Testis (tissue), 3 donors: ENCODE data around the gene LYPD6B. TPM values are rescaled to one million over a fixed set of nuclear protein-coding genes. Genes with fewer than 3 reads are reported as not detected.

Experiments
- DNase-seq: peaks from one replicate; pipeline ENCODE4 v3.0.0-alpha.2; 2019
- H3K27ac ChIP-seq, 2 donors: fragments of 200-600 bp; sonication (generic); one replicate each; pipeline ENCODE4 v1.5.1; 2019
- H3K27me3 ChIP-seq: fragments of 200-600 bp; sonication (generic); one replicate; pipeline ENCODE4 v1.5.1; 2019
- H3K36me3 ChIP-seq: fragments of 200-600 bp; sonication (generic); one replicate; pipeline ENCODE4 v1.5.1; 2017; ENCODE audit warnings: low read depth; ENCODE audit errors: missing control alignments
- H3K4me1 ChIP-seq: fragments of 200-600 bp; sonication (generic); one replicate; pipeline ENCODE4 v1.5.1; 2019
- H3K4me3 ChIP-seq, 2 donors: fragments of 200-600 bp; sonication (generic); one replicate each; pipeline ENCODE4 v1.5.1; 2017 to 2019
- H3K9me3 ChIP-seq: fragments of 200-600 bp; sonication (generic); one replicate; pipeline ENCODE4 v1.5.1; 2017
- POLR2A ChIP-seq: fragments of 450-650 bp; IDR thresholded peaks from one replicate; pipeline ENCODE4 v1.6.1; 2017; ENCODE audit warnings: antibody characterized with exemption, mild to moderate bottlenecking, moderate library complexity
- WGBS, 2 donors: methylation state at CpG; one replicate each; pipeline ENCODE4 v1.1.5; 2018; 5-methylcytosine and 5-hydroxymethylcytosine counted together
- intact Hi-C: fragments of 100-400 bp; cut with DNase I; formaldehyde crosslinking; loops from one replicate; pipeline ENCODE4 v1.15.1; 2023; ENCODE audit warnings: low total_unique reads
- polyA plus RNA-seq: library from polyadenylated mRNA; stranded (reverse); fragments of 350-450 nt; fragmentation: Illumina TruSeq; extraction: RNeasy Lipid Tissue Mini Kit (QIAGEN cat#74804); gene quantifications from one replicate; pipeline ENCODE4 v1.2.3, GENCODE V29; 2014; ENCODE audit warnings: low read depth, low replicate concordance; ENCODE audit not compliant: insufficient read depth
- total RNA-seq, 2 donors: library from RNA; depleted of rRNA; stranded (reverse); fragments of >200 nt; gene quantifications; one replicate each; pipeline ENCODE4 v1.2.3, GENCODE V29; 2016
- TF ChIP-seq, protein P1 (sequence below), 3 experiments: fragments of 450-650 bp in 2 of 3; fragments of 200-600 bp in 1 of 3; sonication (generic) in 1 of 3; IDR thresholded peaks; one replicate each; pipeline ENCODE4 v1.5.1; 2016 to 2019; ENCODE audit warnings: antibody characterized with exemption in 3 of 3, mild to moderate bottlenecking in 2 of 3, moderate library complexity in 1 of 3

The LYPD6B gene
- total and polyA plus RNA-seq, 3 donors from 2014 or later = 41.9 to 53.0 (median 45.2) TPM

GRCh38 chr2:149075105-149075504, 36.6 kb downstream of the LYPD6B start:
- H3K27me3 ChIP-seq = no peaks in the 10 kb centered on the region
- H3K27ac ChIP-seq = no peak overlapping the region
- intact Hi-C loops = no loop called here
- H3K9me3 ChIP-seq = no peaks in the 10 kb centered on the region
- no peak overlapping the region for H3K4me3 ChIP-seq
- no peak for DNase-seq
- no peaks in the 10 kb centered on the region for H3K36me3 ChIP-seq
- 85 to 93% methylated on average over 2 of the region's 2 CpGs for WGBS, 2 donors
- no peaks in the 10 kb centered on the region for H3K4me1 ChIP-seq
- no peak for TF ChIP-seq POLR2A
- TF ChIP-seq, protein P1, sequence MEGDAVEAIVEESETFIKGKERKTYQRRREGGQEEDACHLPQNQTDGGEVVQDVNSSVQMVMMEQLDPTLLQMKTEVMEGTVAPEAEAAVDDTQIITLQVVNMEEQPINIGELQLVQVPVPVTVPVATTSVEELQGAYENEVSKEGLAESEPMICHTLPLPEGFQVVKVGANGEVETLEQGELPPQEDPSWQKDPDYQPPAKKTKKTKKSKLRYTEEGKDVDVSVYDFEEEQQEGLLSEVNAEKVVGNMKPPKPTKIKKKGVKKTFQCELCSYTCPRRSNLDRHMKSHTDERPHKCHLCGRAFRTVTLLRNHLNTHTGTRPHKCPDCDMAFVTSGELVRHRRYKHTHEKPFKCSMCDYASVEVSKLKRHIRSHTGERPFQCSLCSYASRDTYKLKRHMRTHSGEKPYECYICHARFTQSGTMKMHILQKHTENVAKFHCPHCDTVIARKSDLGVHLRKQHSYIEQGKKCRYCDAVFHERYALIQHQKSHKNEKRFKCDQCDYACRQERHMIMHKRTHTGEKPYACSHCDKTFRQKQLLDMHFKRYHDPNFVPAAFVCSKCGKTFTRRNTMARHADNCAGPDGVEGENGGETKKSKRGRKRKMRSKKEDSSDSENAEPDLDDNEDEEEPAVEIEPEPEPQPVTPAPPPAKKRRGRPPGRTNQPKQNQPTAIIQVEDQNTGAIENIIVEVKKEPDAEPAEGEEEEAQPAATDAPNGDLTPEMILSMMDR (IDR thresholded peaks at IDR 0.05) = no peak

DNA sequence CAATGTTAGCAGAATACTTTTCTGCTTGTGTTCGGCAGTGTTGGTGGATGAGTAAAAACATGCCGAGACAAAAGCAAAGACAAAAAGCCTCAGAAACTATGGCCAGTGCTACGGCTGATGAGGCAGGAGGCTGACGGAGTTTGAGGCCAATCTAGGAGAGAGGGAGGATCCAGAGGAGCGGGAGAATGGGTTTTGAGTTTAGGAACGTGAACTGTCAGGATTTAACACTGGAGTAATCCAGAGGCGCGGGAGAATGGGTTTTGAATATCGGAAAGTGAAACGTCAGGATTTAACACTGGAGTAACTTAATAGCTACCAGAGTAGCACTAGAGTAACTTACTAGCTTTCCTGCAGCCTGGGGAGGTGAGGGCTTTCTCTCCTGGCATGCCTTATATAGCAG, 37.4 kb downstream of the LYPD6B start:
- Histone ChIP-seq H3K4me3 (no peak overlapping the region), H3K36me3 (no peaks in the 10 kb centered on the region), H3K9me3 (no peaks in the 10 kb centered on the region), H3K4me1 (no peaks in the 10 kb centered on the region), H3K27ac (no peak overlapping the region), H3K27me3 (no peaks in the 10 kb centered on the region)
- DNase-seq = no peak
- intact Hi-C loops = no loop called here
- 48 to 57% methylated on average over 10 of the region's 10 CpGs for WGBS, 2 donors
- TF ChIP-seq, protein P1 (IDR thresholded peaks at IDR 0.05) = no peak
- no peak for TF ChIP-seq POLR2A

DNA sequence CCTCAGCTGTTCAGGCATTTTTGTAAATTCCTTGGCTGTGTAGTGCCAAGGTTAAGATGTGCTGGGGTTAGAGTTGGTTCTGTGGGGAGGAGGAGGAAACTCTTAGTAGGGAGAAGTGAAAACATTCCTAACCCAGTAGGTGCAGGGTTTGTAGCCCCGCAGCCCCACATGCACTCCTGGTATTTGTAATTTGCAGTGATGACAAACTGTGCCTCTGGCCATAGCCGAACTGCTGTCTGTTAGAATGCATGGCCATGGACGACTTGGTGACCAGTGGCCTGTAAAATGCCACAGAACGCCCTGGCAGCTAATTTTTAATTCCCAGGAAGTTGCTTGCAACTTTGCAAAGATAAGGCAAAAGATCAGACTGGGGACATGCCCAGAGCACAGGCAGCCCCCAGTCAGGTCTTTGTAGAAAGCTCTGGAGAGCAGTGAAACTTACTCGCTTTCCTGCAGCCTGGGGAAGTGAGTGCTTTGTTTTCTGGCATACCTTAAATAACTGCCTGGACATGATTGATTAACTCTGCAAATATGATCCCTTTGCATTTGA, 38.4 kb downstream of the LYPD6B start:
- intact Hi-C loops = no loop called here
- H3K4me3 ChIP-seq = no peak overlapping the region
- no peak for DNase-seq
- no peak overlapping the region for H3K27ac ChIP-seq
- 60 to 64% methylated on average over 5 of the region's 5 CpGs for WGBS, 2 donors
- no peaks in the 10 kb centered on the region for H3K27me3 ChIP-seq
- H3K4me1 ChIP-seq = no peaks in the 10 kb centered on the region
- TF ChIP-seq, protein P1 (IDR thresholded peaks at IDR 0.05) = no peak
- no peak for TF ChIP-seq POLR2A
- H3K9me3 ChIP-seq = no peaks in the 10 kb centered on the region
- H3K36me3 ChIP-seq = no peaks in the 10 kb centered on the region

GRCh38 chr2:149077861-149078260, 39.4 kb downstream of the LYPD6B start:
- no peaks in the 10 kb centered on the region for H3K27me3 ChIP-seq
- intact Hi-C loops = no loop called here
- no peak overlapping the region for H3K27ac ChIP-seq
- H3K4me1 ChIP-seq = no peaks in the 10 kb centered on the region
- 75 to 82% methylated on average over 3 of the region's 3 CpGs for WGBS, 2 donors
- DNase-seq = no peak
- no peaks in the 10 kb centered on the region for H3K36me3 ChIP-seq
- no peak for TF ChIP-seq POLR2A
- TF ChIP-seq, protein P1 (IDR thresholded peaks at IDR 0.05) = no peak
- H3K9me3 ChIP-seq = no peaks in the 10 kb centered on the region
- H3K4me3 ChIP-seq = no peak overlapping the region

GRCh38 chr2:149080099-149080498, 41.6 kb downstream of the LYPD6B start:
- 63 to 66% methylated on average over 3 of the region's 3 CpGs for WGBS, 2 donors
- H3K27ac ChIP-seq = no peak overlapping the region
- TF ChIP-seq, protein P1 (IDR thresholded peaks at IDR 0.05) = no peak
- no peak for TF ChIP-seq POLR2A
- H3K27me3 ChIP-seq = no peaks in the 10 kb centered on the region
- H3K9me3 ChIP-seq = no peaks in the 10 kb centered on the region
- no peaks in the 10 kb centered on the region for H3K4me1 ChIP-seq
- H3K36me3 ChIP-seq = no peaks in the 10 kb centered on the region
- no peak for DNase-seq
- H3K4me3 ChIP-seq = no peak overlapping the region
- intact Hi-C loops = no loop called here
